GM19452 (cell line): ENCODE results near the gene PROM2.
"Not testable (repeated sequence)": the region's sequence is repeated elsewhere in the genome, so short reads cannot be mapped to it uniquely, and the experiment has no call there.

Experiments used
- ATAC-seq: cut with Tn5 transposase; IDR thresholded peaks from one replicate; pipeline ENCODE4 v1.9.1; 2021; ENCODE audit not compliant: unreplicated experiment

The PROM2 gene

GRCh38 chr2:95274291-95275150 lies at the start of gene PROM2:
Gene PROM2 (plus strand): TSS chr2:95274449. CDS start chr2:95274586, 137 bp downstream.
- ATAC-seq = no peak

GRCh38 chr2:95225658-95226057 lies 48.6 kb upstream of the PROM2 start:
- ATAC-seq = no peak

- ATAC-seq = no peak
Observed at GRCh38 chr2:95231723-95232122, 42.5 kb upstream of the PROM2 start.

GRCh38 chr2:95232232-95232631 lies 42.0 kb upstream of the PROM2 start:
- ATAC-seq = no peak

- ATAC-seq = no peak
Observed at GRCh38 chr2:95234286-95234785, 39.9 kb upstream of the PROM2 start.

GRCh38 chr2:95234816-95235215 lies 39.4 kb upstream of the PROM2 start:
- ATAC-seq = no peak

- ATAC-seq = no peak
Observed at GRCh38 chr2:95238131-95238530, 36.1 kb upstream of the PROM2 start.

- no peak for ATAC-seq
Observed at GRCh38 chr2:95240091-95240490, 34.2 kb upstream of the PROM2 start.

GRCh38 chr2:95240556-95240955 lies 33.7 kb upstream of the PROM2 start:
- no peak for ATAC-seq

- not testable (repeated sequence) for ATAC-seq
Observed at GRCh38 chr2:95242084-95242483, 32.2 kb upstream of the PROM2 start.

GRCh38 chr2:95258271-95258670 lies 16.0 kb upstream of the PROM2 start:
- ATAC-seq = no peak

- ATAC-seq = no peak
Observed at GRCh38 chr2:95260028-95261023, 13.9 kb upstream of the PROM2 start.

GRCh38 chr2:95261602-95262001 lies 12.6 kb upstream of the PROM2 start:
- no peak for ATAC-seq

- no peak for ATAC-seq
Observed at GRCh38 chr2:95262896-95263542, 11.2 kb upstream of the PROM2 start.

- ATAC-seq = no peak
Observed at GRCh38 chr2:95264624-95265023, 9.6 kb upstream of the PROM2 start.

- no peak for ATAC-seq
Observed at GRCh38 chr2:95265182-95265581, 9.1 kb upstream of the PROM2 start.

GRCh38 chr2:95266781-95267430 lies 7.3 kb upstream of the PROM2 start:
- ATAC-seq = no peak

GRCh38 chr2:95267458-95268210 lies 6.6 kb upstream of the PROM2 start:
- no peak for ATAC-seq

- ATAC-seq = no peak
Observed at GRCh38 chr2:95268211-95269035, 5.8 kb upstream of the PROM2 start.
